ENCODE results near the gene CYB5R3.
A peak's percentile ranks its signal among the peaks of the same experiment; 100 is the strongest.

CYB5R3 gene

DNA sequence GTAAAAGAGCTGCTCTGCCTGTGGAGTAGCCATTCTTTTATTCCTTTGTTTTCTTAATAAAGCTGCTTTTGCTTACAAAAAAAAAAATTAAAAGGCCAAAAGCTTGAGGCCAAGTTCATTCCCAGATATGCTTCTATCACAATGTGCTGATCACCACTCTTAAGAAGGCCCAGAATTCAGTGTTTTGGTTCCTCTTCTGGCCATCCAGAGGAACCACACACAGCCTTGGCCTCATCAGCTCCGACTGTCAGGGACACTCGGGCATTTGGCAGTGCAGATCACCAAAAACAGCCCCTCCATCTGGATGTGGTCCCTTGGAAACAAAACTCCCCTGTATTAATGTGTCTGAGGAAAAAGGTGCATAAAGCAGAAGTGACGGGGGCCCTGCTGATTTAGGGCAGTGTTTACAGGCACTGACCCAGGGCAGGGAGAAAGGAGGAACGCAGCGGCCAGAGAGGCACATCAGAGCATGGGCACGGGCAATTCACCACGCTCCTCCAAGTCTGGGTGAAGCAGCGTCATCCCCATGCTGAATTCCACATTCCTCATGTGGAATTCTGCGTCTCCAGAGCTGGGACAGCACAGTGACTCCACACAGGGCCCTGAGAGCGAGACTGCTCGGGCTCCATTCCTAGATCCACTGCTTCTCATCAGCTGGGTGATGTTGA, 52.2 kb downstream of the CYB5R3 start:
- no peak for TF ChIP-seq PPARA (CRISPR knock-in tag; IDR thresholded peaks at IDR 0.05; ENCODE audit: borderline replicate concordance)
- TF ChIP-seq, protein P1, sequence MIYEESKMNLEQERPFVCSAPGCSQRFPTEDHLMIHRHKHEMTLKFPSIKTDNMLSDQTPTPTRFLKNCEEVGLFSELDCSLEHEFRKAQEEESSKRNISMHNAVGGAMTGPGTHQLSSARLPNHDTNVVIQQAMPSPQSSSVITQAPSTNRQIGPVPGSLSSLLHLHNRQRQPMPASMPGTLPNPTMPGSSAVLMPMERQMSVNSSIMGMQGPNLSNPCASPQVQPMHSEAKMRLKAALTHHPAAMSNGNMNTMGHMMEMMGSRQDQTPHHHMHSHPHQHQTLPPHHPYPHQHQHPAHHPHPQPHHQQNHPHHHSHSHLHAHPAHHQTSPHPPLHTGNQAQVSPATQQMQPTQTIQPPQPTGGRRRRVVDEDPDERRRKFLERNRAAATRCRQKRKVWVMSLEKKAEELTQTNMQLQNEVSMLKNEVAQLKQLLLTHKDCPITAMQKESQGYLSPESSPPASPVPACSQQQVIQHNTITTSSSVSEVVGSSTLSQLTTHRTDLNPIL (CRISPR knock-in tag; IDR thresholded peaks at IDR 0.05; ENCODE audit: low read depth), result no peak
- TF ChIP-seq ARNTL (CRISPR knock-in tag; IDR thresholded peaks at IDR 0.05; ENCODE audit: borderline replicate concordance, low read depth), result no peak
- TF ChIP-seq BACH2 (CRISPR knock-in tag; IDR thresholded peaks at IDR 0.05; ENCODE audit: borderline replicate concordance), result no peak
- TF ChIP-seq, protein P2, sequence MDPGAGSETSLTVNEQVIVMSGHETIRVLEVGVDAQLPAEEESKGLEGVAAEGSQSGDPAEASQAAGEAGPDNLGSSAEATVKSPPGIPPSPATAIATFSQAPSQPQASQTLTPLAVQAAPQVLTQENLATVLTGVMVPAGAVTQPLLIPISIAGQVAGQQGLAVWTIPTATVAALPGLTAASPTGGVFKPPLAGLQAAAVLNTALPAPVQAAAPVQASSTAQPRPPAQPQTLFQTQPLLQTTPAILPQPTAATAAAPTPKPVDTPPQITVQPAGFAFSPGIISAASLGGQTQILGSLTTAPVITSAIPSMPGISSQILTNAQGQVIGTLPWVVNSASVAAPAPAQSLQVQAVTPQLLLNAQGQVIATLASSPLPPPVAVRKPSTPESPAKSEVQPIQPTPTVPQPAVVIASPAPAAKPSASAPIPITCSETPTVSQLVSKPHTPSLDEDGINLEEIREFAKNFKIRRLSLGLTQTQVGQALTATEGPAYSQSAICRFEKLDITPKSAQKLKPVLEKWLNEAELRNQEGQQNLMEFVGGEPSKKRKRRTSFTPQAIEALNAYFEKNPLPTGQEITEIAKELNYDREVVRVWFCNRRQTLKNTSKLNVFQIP (CRISPR knock-in tag; IDR thresholded peaks at IDR 0.05; ENCODE audit: borderline replicate concordance, low read depth), result no peak
- TF ChIP-seq SNAI2 (CRISPR knock-in tag; IDR thresholded peaks at IDR 0.05), result no peak
- no peak for TF ChIP-seq ZNF70 (CRISPR knock-in tag; IDR thresholded peaks at IDR 0.05)
- TF ChIP-seq, protein P3, sequence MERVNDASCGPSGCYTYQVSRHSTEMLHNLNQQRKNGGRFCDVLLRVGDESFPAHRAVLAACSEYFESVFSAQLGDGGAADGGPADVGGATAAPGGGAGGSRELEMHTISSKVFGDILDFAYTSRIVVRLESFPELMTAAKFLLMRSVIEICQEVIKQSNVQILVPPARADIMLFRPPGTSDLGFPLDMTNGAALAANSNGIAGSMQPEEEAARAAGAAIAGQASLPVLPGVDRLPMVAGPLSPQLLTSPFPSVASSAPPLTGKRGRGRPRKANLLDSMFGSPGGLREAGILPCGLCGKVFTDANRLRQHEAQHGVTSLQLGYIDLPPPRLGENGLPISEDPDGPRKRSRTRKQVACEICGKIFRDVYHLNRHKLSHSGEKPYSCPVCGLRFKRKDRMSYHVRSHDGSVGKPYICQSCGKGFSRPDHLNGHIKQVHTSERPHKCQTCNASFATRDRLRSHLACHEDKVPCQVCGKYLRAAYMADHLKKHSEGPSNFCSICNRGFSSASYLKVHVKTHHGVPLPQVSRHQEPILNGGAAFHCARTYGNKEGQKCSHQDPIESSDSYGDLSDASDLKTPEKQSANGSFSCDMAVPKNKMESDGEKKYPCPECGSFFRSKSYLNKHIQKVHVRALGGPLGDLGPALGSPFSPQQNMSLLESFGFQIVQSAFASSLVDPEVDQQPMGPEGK (CRISPR knock-in tag; IDR thresholded peaks at IDR 0.05; ENCODE audit: borderline replicate concordance), result no peak
- TF ChIP-seq TOX (CRISPR knock-in tag; IDR thresholded peaks at IDR 0.05; ENCODE audit: borderline replicate concordance), result no peak
- TF ChIP-seq ZNF8 (CRISPR knock-in tag; IDR thresholded peaks at IDR 0.05), result no peak
- TF ChIP-seq ZFP3 (CRISPR knock-in tag; IDR thresholded peaks at IDR 0.05), result no peak
- no peak for TF ChIP-seq RARB (CRISPR knock-in tag; IDR thresholded peaks at IDR 0.05)
- TF ChIP-seq, protein P4, sequence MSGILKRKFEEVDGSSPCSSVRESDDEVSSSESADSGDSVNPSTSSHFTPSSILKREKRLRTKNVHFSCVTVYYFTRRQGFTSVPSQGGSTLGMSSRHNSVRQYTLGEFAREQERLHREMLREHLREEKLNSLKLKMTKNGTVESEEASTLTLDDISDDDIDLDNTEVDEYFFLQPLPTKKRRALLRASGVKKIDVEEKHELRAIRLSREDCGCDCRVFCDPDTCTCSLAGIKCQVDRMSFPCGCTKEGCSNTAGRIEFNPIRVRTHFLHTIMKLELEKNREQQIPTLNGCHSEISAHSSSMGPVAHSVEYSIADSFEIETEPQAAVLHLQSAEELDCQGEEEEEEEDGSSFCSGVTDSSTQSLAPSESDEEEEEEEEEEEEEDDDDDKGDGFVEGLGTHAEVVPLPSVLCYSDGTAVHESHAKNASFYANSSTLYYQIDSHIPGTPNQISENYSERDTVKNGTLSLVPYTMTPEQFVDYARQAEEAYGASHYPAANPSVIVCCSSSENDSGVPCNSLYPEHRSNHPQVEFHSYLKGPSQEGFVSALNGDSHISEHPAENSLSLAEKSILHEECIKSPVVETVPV (CRISPR knock-in tag; IDR thresholded peaks at IDR 0.05), result no peak
- TF ChIP-seq ESRRG (CRISPR knock-in tag; IDR thresholded peaks at IDR 0.05), result no peak
- TF ChIP-seq GLIS3 (CRISPR knock-in tag; IDR thresholded peaks at IDR 0.05), result no peak
- TF ChIP-seq, protein P5, sequence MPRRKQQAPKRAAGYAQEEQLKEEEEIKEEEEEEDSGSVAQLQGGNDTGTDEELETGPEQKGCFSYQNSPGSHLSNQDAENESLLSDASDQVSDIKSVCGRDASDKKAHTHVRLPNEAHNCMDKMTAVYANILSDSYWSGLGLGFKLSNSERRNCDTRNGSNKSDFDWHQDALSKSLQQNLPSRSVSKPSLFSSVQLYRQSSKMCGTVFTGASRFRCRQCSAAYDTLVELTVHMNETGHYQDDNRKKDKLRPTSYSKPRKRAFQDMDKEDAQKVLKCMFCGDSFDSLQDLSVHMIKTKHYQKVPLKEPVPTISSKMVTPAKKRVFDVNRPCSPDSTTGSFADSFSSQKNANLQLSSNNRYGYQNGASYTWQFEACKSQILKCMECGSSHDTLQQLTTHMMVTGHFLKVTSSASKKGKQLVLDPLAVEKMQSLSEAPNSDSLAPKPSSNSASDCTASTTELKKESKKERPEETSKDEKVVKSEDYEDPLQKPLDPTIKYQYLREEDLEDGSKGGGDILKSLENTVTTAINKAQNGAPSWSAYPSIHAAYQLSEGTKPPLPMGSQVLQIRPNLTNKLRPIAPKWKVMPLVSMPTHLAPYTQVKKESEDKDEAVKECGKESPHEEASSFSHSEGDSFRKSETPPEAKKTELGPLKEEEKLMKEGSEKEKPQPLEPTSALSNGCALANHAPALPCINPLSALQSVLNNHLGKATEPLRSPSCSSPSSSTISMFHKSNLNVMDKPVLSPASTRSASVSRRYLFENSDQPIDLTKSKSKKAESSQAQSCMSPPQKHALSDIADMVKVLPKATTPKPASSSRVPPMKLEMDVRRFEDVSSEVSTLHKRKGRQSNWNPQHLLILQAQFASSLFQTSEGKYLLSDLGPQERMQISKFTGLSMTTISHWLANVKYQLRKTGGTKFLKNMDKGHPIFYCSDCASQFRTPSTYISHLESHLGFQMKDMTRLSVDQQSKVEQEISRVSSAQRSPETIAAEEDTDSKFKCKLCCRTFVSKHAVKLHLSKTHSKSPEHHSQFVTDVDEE (CRISPR knock-in tag; IDR thresholded peaks at IDR 0.05), result no peak
- TF ChIP-seq OSR1 (CRISPR knock-in tag; IDR thresholded peaks at IDR 0.05), result no peak
- TF ChIP-seq ZC3H10 (CRISPR knock-in tag; IDR thresholded peaks at IDR 0.05), result no peak
- no peak; the same call in 1 of the 2 replicates for TF ChIP-seq ISL1 (CRISPR knock-in tag; IDR thresholded peaks at IDR 0.05)
- ATAC-seq, result no peak

DNA sequence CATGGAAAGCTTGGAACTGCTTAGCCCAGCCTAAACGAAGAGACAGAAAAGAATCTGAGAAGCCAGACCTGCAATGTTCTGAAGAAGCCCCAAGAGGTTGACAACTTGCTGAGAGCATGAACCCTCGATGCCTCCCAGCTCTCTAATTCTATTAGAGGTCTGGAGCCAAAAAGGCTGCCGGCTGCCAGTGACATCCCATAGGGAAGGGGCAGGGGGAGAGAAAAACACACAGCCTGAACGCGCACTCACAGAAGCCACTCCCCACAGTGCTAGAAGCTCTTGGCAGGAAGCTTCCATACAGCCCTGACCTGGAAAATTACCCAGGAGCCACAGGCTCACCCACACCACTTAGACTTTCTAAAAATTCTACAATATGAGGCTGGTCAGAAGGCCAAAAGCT, 52.9 kb downstream of the CYB5R3 start:
- TF ChIP-seq, protein P4 (CRISPR knock-in tag; IDR thresholded peaks at IDR 0.05), result no peak
- TF ChIP-seq ISL1 (CRISPR knock-in tag; IDR thresholded peaks at IDR 0.05), result no peak
- TF ChIP-seq RARB (CRISPR knock-in tag; IDR thresholded peaks at IDR 0.05), result no peak
- no peak for TF ChIP-seq ZFP30 (CRISPR knock-in tag; IDR thresholded peaks at IDR 0.05)
- TF ChIP-seq CSDC2 (CRISPR knock-in tag; IDR thresholded peaks at IDR 0.05), result no peak
- TF ChIP-seq OSR1 (CRISPR knock-in tag; IDR thresholded peaks at IDR 0.05), result no peak
- no peak for TF ChIP-seq BACH2 (CRISPR knock-in tag; IDR thresholded peaks at IDR 0.05; ENCODE audit: borderline replicate concordance)
- TF ChIP-seq ARNTL (CRISPR knock-in tag; IDR thresholded peaks at IDR 0.05; ENCODE audit: borderline replicate concordance, low read depth), result no peak
- TF ChIP-seq, protein P2 (CRISPR knock-in tag; IDR thresholded peaks at IDR 0.05; ENCODE audit: borderline replicate concordance, low read depth), result no peak
- no peak for TF ChIP-seq ZNF8 (CRISPR knock-in tag; IDR thresholded peaks at IDR 0.05)
- no peak for TF ChIP-seq ZFP3 (CRISPR knock-in tag; IDR thresholded peaks at IDR 0.05)
- TF ChIP-seq PPARA (CRISPR knock-in tag; IDR thresholded peaks at IDR 0.05; ENCODE audit: borderline replicate concordance), result no peak
- TF ChIP-seq ESRRG (CRISPR knock-in tag; IDR thresholded peaks at IDR 0.05), result no peak
- TF ChIP-seq ZNF70 (CRISPR knock-in tag; IDR thresholded peaks at IDR 0.05), result no peak
- ATAC-seq, result peak; percentile 26; the same call in 1 of the 3 replicates

Data from SK-N-SH treated with all-trans-retinoic acid at 6 μM for 48 hours (cell line).